ENCODE measurements around the gene TLR10.

GRCh38 chr4:38740303-38740702, 42.5 kb downstream of the TLR10 start:
- TF ChIP-seq CTCF (IDR thresholded peaks at IDR 0.05; ENCODE audit: insufficient read depth, low read depth, low read length) (no peak), EZH2 (IDR thresholded peaks at IDR 0.05; ENCODE audit: insufficient read depth, low read length) (no peak)

Data from astrocyte (in vitro differentiated cells and primary cell).